DND-41 (cell line): Measurements from ENCODE around the gene TMEM164.

Experiments used
- ATAC-seq: fragments of 200-7000 bp; cut with Tn5 transposase; 3 replicates; pipeline ENCODE4 v1.9.1; 2021; ENCODE audit warnings: low read depth; ENCODE audit not compliant: insufficient read depth
- DNase-seq: peaks from one replicate; pipeline ENCODE4 v3.0.0-alpha.2; 2020
- H2AFZ ChIP-seq: 2 replicates; pipeline ENCODE4 v1.6.0; 2012; ENCODE audit warnings: low read depth, low read length
- H3K27ac ChIP-seq: 2 replicates; pipeline ENCODE4 v1.5.1; 2012; ENCODE audit warnings: low read length, inconsistent platforms
- H3K27me3 ChIP-seq: fragments of 200-600 bp; sonication (generic); 2 replicates; pipeline ENCODE4 v1.6.0; 2012; ENCODE audit warnings: low read length, mild to moderate bottlenecking, inconsistent platforms; ENCODE audit not compliant: insufficient read depth, poor library complexity
- H3K36me3 ChIP-seq: 2 replicates; pipeline ENCODE4 v1.5.1; 2012; ENCODE audit warnings: low read length, inconsistent platforms; ENCODE audit not compliant: insufficient read depth
- H3K4me1 ChIP-seq: 2 replicates; pipeline ENCODE4 v1.5.1; 2012; ENCODE audit warnings: mild to moderate bottlenecking, low read length; ENCODE audit not compliant: insufficient read depth
- H3K4me2 ChIP-seq: 2 replicates; pipeline ENCODE4 v1.6.0; 2012; ENCODE audit warnings: mild to moderate bottlenecking, moderate library complexity, low read length, inconsistent platforms; ENCODE audit not compliant: insufficient read depth
- H3K4me3 ChIP-seq, 2 experiments: fragments of 200-600 bp in 1 of 2; shearing (Covaris generic) in 1 of 2; 2 replicates each; pipeline ENCODE4 v1.5.1; 2012 to 2016; ENCODE audit warnings: inconsistent platforms in 2 of 2, low read length in 2 of 2, mild to moderate bottlenecking in 2 of 2, low read depth in 1 of 2, moderate library complexity in 1 of 2
- H3K79me2 ChIP-seq: 2 replicates; pipeline ENCODE4 v1.6.0; 2012; ENCODE audit warnings: low read length, inconsistent platforms; ENCODE audit not compliant: insufficient read depth
- H3K9ac ChIP-seq: 2 replicates; pipeline ENCODE4 v1.6.0; 2012; ENCODE audit warnings: low read depth, mild to moderate bottlenecking, inconsistent platforms, low read length, moderate library complexity
- H3K9me3 ChIP-seq: 2 replicates; pipeline ENCODE4 v1.5.1; 2012; ENCODE audit warnings: low read length, moderate library complexity, mild to moderate bottlenecking, inconsistent platforms; ENCODE audit not compliant: insufficient read depth, severe bottlenecking
- H4K20me1 ChIP-seq: 2 replicates; pipeline ENCODE4 v1.6.0; 2012; ENCODE audit warnings: low read length; ENCODE audit not compliant: insufficient read depth
- EZH2 ChIP-seq: IDR thresholded peaks from 3 replicates; pipeline ENCODE4 v1.6.1; 2012; ENCODE audit warnings: borderline replicate concordance, low read depth, mild to moderate bottlenecking, moderate library complexity, low read length, inconsistent platforms; ENCODE audit not compliant: severe bottlenecking
- TF ChIP-seq, protein P1 (sequence below): IDR thresholded peaks from 2 replicates; pipeline ENCODE4 v1.5.1; 2012; ENCODE audit warnings: borderline replicate concordance, low read length, moderate library complexity, mild to moderate bottlenecking; ENCODE audit not compliant: poor library complexity, severe bottlenecking; ENCODE audit errors: extremely low read depth

TMEM164 gene

DNA sequence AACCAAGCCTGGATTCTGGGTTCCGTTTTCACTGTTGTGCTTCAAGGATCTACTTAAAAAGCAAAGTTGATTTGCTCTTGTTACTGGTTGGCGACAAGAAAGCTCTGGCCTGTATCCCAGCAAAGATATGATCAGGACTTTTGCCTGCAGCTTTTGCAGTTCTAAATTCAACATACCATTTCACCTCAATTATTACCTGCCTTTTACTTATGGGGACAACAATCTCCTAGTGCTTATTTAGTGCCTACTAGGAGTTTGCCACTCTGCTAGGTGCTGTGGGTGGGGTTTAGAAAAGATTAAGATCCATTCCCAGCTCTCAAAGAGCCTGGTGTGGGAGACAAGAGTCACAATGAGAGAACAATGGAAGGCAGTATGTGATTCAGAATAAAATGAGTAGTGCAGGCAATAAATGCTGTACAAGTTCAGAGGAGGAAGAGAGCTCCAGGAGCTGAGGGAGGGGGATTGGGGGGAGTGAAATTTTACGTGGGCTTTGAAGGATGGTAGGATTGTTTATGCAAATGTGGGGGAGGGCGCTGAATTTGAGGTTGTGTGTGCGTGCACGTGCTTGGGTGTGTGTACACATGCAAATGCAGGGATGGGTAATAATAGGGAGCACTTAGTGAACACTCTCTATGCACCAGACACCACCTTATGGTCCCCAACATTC lies 5.0 kb upstream of the TMEM164 start:
- no peak overlapping the region for H3K4me3 ChIP-seq
- H2AFZ ChIP-seq = no peak overlapping the region
- no peaks in the 10 kb centered on the region for H3K9me3 ChIP-seq
- H3K4me2 ChIP-seq = no peak overlapping the region
- H3K4me1 ChIP-seq = peaks cover 8% of the 10 kb centered on the region
- no peaks in the 10 kb centered on the region for H3K79me2 ChIP-seq
- ATAC-seq (no peak), DNase-seq (no peak)
- no peak for TF ChIP-seq EZH2
- TF ChIP-seq, protein P1, sequence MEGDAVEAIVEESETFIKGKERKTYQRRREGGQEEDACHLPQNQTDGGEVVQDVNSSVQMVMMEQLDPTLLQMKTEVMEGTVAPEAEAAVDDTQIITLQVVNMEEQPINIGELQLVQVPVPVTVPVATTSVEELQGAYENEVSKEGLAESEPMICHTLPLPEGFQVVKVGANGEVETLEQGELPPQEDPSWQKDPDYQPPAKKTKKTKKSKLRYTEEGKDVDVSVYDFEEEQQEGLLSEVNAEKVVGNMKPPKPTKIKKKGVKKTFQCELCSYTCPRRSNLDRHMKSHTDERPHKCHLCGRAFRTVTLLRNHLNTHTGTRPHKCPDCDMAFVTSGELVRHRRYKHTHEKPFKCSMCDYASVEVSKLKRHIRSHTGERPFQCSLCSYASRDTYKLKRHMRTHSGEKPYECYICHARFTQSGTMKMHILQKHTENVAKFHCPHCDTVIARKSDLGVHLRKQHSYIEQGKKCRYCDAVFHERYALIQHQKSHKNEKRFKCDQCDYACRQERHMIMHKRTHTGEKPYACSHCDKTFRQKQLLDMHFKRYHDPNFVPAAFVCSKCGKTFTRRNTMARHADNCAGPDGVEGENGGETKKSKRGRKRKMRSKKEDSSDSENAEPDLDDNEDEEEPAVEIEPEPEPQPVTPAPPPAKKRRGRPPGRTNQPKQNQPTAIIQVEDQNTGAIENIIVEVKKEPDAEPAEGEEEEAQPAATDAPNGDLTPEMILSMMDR = no peak
- no peaks in the 10 kb centered on the region for H3K36me3 ChIP-seq
- no peak overlapping the region for H3K9ac ChIP-seq
- H4K20me1 ChIP-seq = no peaks in the 10 kb centered on the region
- no peaks in the 10 kb centered on the region for H3K27me3 ChIP-seq
- H3K27ac ChIP-seq = no peak overlapping the region

GRCh38 chrX:110000000-110000399 lies 2.9 kb upstream of the TMEM164 start:
- TF ChIP-seq EZH2 = no peak
- TF ChIP-seq, protein P1 = no peak
- H3K4me2 ChIP-seq = no peak overlapping the region
- no peaks in the 10 kb centered on the region for H3K9me3 ChIP-seq
- H3K27me3 ChIP-seq = no peaks in the 10 kb centered on the region
- peaks cover 10% of the 10 kb centered on the region for H3K79me2 ChIP-seq
- H3K4me3 ChIP-seq = no peak overlapping the region
- DNase-seq = no peak
- H3K9ac ChIP-seq = no peak overlapping the region
- no peak overlapping the region for H2AFZ ChIP-seq
- H3K27ac ChIP-seq = no peak overlapping the region
- peaks cover 26% of the 10 kb centered on the region for H3K4me1 ChIP-seq
- H3K36me3 ChIP-seq = 0 out of 2 replicates have a peak, but pooled peaks cover 3% of the 10 kb centered on the region
- H4K20me1 ChIP-seq = no peaks in the 10 kb centered on the region
- ATAC-seq = no peak

GRCh38 chrX:110000847-110001713 lies 1.8 kb upstream of the TMEM164 start:
- no peaks in the 10 kb centered on the region for H3K9me3 ChIP-seq
- ATAC-seq (no peak), DNase-seq (no peak)
- no peaks in the 10 kb centered on the region for H3K27me3 ChIP-seq
- no peak overlapping the region for H3K4me3 ChIP-seq
- H3K9ac ChIP-seq = no peak overlapping the region
- no peak overlapping the region for H3K27ac ChIP-seq
- H4K20me1 ChIP-seq = no peaks in the 10 kb centered on the region
- H3K4me1 ChIP-seq = peaks cover 29% of the 10 kb centered on the region
- peaks cover 12% of the 10 kb centered on the region for H3K79me2 ChIP-seq
- H3K4me2 ChIP-seq = no peak overlapping the region; the same call in 1 of the 2 replicates
- TF ChIP-seq EZH2 = no peak
- TF ChIP-seq, protein P1 = no peak
- H2AFZ ChIP-seq = no peak overlapping the region
- 0 out of 2 replicates have a peak, but pooled peaks cover 5% of the 10 kb centered on the region for H3K36me3 ChIP-seq
